GF-D8 (cell line): ENCODE measurements around the gene PARP16.
"Not testable (repeated sequence)": the region's sequence is repeated elsewhere in the genome, so short reads cannot be mapped to it uniquely, and the experiment has no call there.

ENCODE experiments used
- DNase-seq: peaks from one replicate; lab custom pipeline; 2025; lab: John Stamatoyannopoulos, UW

PARP16 gene

GRCh38 chr15:65233696-65234095 is 53.0 kb downstream of the PARP16 start:
- no peak for DNase-seq

GRCh38 chr15:65232520-65232919 is 54.2 kb downstream of the PARP16 start:
- DNase-seq = no peak

GRCh38 chr15:65231306-65231705 is 55.4 kb downstream of the PARP16 start:
- no peak for DNase-seq

GRCh38 chr15:65226901-65227300 is 59.8 kb downstream of the PARP16 start:
- DNase-seq = not testable (repeated sequence)

GRCh38 chr15:65226221-65226620 is 60.5 kb downstream of the PARP16 start:
- no peak for DNase-seq

GRCh38 chr15:65223996-65224395 is 62.7 kb downstream of the PARP16 start:
- DNase-seq = no peak

- DNase-seq = no peak
Measured at GRCh38 chr15:65222891-65223290, 63.8 kb downstream of the PARP16 start.

GRCh38 chr15:65221697-65222096 is 65.0 kb downstream of the PARP16 start:
- DNase-seq = no peak

- no peak for DNase-seq
Measured at GRCh38 chr15:65219137-65219536, 67.5 kb downstream of the PARP16 start.

- DNase-seq = no peak
Measured at GRCh38 chr15:65217526-65218482, 68.9 kb downstream of the PARP16 start.

GRCh38 chr15:65215496-65215895 is 71.2 kb downstream of the PARP16 start:
- DNase-seq = no peak

- DNase-seq = no peak
Measured at GRCh38 chr15:65214010-65214409, 72.7 kb downstream of the PARP16 start.

- DNase-seq = no peak
Measured at GRCh38 chr15:65213241-65213640, 73.4 kb downstream of the PARP16 start.

- DNase-seq = no peak
Measured at GRCh38 chr15:65212097-65212496, 74.6 kb downstream of the PARP16 start.

GRCh38 chr15:65211482-65211982 is 75.2 kb downstream of the PARP16 start:
- DNase-seq = no peak

- DNase-seq = no peak
Measured at GRCh38 chr15:65210770-65211481, 75.8 kb downstream of the PARP16 start, which contains the start of gene CILP. TSS of gene CILP (minus strand) at chr15:65211473. CDS start at chr15:65209755, 1,718 bp downstream.

GRCh38 chr15:65209701-65210643 is 76.7 kb downstream of the PARP16 start:
- no peak for DNase-seq

- no peak for DNase-seq
Measured at GRCh38 chr15:65208647-65209046, 78.0 kb downstream of the PARP16 start.
